Stimulated activated CD4-positive, alpha-beta T cell treated with anti-CD3 and anti-CD28 coated beads, Interleukin-1b, Interleukin-23, amount 100 ng/mL, for 4 hours (primary cell): ENCODE measurements around the gene PSMD1.
"Not testable (repeated sequence)": the region's sequence is repeated elsewhere in the genome, so short reads cannot be mapped to it uniquely, and the experiment has no call there.

ENCODE experiments used
- DNase-seq, 2 donors: peaks; one replicate each; pipeline ENCODE4 v3.0.0-alpha.2; 2020; ENCODE audit warnings: low read depth in 2 of 2

PSMD1 gene

GRCh38 chr2:231053846-231054245 is 2.8 kb upstream of the PSMD1 start:
- DNase-seq: no peak

- no peak for DNase-seq
Measured at GRCh38 chr2:231057590-231057989, 923 bp downstream of the PSMD1 start.

- DNase-seq: no peak
Measured at GRCh38 chr2:231058761-231059550, 2.3 kb downstream of the PSMD1 start.

GRCh38 chr2:231059756-231060155 is 3.1 kb downstream of the PSMD1 start:
- no peak for DNase-seq

GRCh38 chr2:231062776-231063175 is 6.1 kb downstream of the PSMD1 start:
- DNase-seq: no peak

- DNase-seq: no peak
Measured at GRCh38 chr2:231063347-231063746, 6.7 kb downstream of the PSMD1 start.

GRCh38 chr2:231065966-231066365 is 9.3 kb downstream of the PSMD1 start:
- DNase-seq: no peak

GRCh38 chr2:231067531-231067930 is 10.9 kb downstream of the PSMD1 start:
- DNase-seq: not testable (repeated sequence)

- DNase-seq: no peak
Measured at GRCh38 chr2:231068525-231069222, 12.0 kb downstream of the PSMD1 start.

GRCh38 chr2:231069379-231070054 is 12.8 kb downstream of the PSMD1 start:
- DNase-seq: no peak

- DNase-seq: no peak
Measured at GRCh38 chr2:231084565-231084964, 27.9 kb downstream of the PSMD1 start.

GRCh38 chr2:231088754-231089153 is 32.1 kb downstream of the PSMD1 start:
- DNase-seq: no peak

- no peak for DNase-seq
Measured at GRCh38 chr2:231093933-231094332, 37.3 kb downstream of the PSMD1 start.

- no peak for DNase-seq
Measured at GRCh38 chr2:231094736-231095346, 38.2 kb downstream of the PSMD1 start.

- DNase-seq: no peak
Measured at GRCh38 chr2:231099918-231100317, 43.3 kb downstream of the PSMD1 start.

- DNase-seq: not testable (repeated sequence)
Measured at GRCh38 chr2:231100321-231100720, 43.7 kb downstream of the PSMD1 start.

GRCh38 chr2:231100990-231101389 is 44.3 kb downstream of the PSMD1 start:
- no peak for DNase-seq

GRCh38 chr2:231102772-231103171 is 46.1 kb downstream of the PSMD1 start:
- no peak for DNase-seq

GRCh38 chr2:231104115-231104713 is 47.5 kb downstream of the PSMD1 start:
- peak; percentile 22 to 47 for DNase-seq

GRCh38 chr2:231110551-231110950 is 53.9 kb downstream of the PSMD1 start:
- no peak for DNase-seq

- no peak for DNase-seq
Measured at GRCh38 chr2:231111987-231112386, 55.3 kb downstream of the PSMD1 start.

GRCh38 chr2:231113489-231113888 is 56.8 kb downstream of the PSMD1 start:
- no peak for DNase-seq
